H9 (cell line): ENCODE data around the gene MSMO1. TPM values are rescaled to one million over a fixed set of nuclear protein-coding genes. Genes with fewer than 3 reads are reported as not detected.

Experiments
- DNase-seq: peaks from one replicate; pipeline ENCODE4 v3.0.0-alpha.2; 2017
- H2AFZ ChIP-seq: one replicate; pipeline ENCODE4 v1.6.1; 2013; ENCODE audit warnings: mild to moderate bottlenecking, low read length, control low read depth, moderate library complexity
- H2AK5ac ChIP-seq: 2 replicates; pipeline ENCODE4 v1.6.1; 2013; ENCODE audit warnings: low read length, control low read depth, mixed read lengths; ENCODE audit not compliant: insufficient read length
- H2BK120ac ChIP-seq: one replicate; pipeline ENCODE4 v1.6.1; 2013; ENCODE audit warnings: low read depth, mild to moderate bottlenecking, low read length, control low read depth, inconsistent platforms; ENCODE audit not compliant: poor library complexity, severe bottlenecking
- H2BK12ac ChIP-seq: 2 replicates; pipeline ENCODE4 v1.6.1; 2013; ENCODE audit warnings: low read length, control low read depth, mixed read lengths, low read depth; ENCODE audit not compliant: insufficient read length
- H2BK15ac ChIP-seq: 2 replicates; pipeline ENCODE4 v1.6.1; 2013; ENCODE audit warnings: low read depth, low read length, control low read depth
- H2BK20ac ChIP-seq: one replicate; pipeline ENCODE4 v1.6.1; 2013; ENCODE audit warnings: low read depth, mild to moderate bottlenecking, low read length, control low read depth, inconsistent platforms; ENCODE audit not compliant: poor library complexity, severe bottlenecking
- H2BK5ac ChIP-seq: 2 replicates; pipeline ENCODE4 v1.6.1; 2013; ENCODE audit warnings: low read length, control low read depth, mixed read lengths; ENCODE audit not compliant: insufficient read length
- H3K14ac ChIP-seq: 2 replicates; pipeline ENCODE4 v1.6.1; 2013; ENCODE audit warnings: low read length, control low read depth; ENCODE audit not compliant: insufficient read depth
- H3K18ac ChIP-seq: 2 replicates; pipeline ENCODE4 v1.6.1; 2013; ENCODE audit warnings: low read depth, mild to moderate bottlenecking, mixed read lengths, low read length, control low read depth; ENCODE audit not compliant: insufficient read length
- H3K23ac ChIP-seq: 2 replicates; pipeline ENCODE4 v1.6.1; 2013; ENCODE audit warnings: low read length, control low read depth, mixed read lengths, low read depth; ENCODE audit not compliant: insufficient read length
- H3K23me2 ChIP-seq: 2 replicates; pipeline ENCODE4 v1.6.1; 2013; ENCODE audit warnings: low read depth, mild to moderate bottlenecking, mixed read lengths, low read length, control low read depth; ENCODE audit not compliant: insufficient read length, poor library complexity, severe bottlenecking
- H3K27ac ChIP-seq: 2 replicates; pipeline ENCODE4 v1.5.1; 2013; ENCODE audit warnings: low read length, control low read depth, mixed read lengths, low read depth; ENCODE audit not compliant: insufficient read length
- H3K27me3 ChIP-seq: 2 replicates; pipeline ENCODE4 v1.6.1; 2013; ENCODE audit warnings: low read length, control low read depth, inconsistent platforms; ENCODE audit not compliant: insufficient read depth
- H3K4ac ChIP-seq: 2 replicates; pipeline ENCODE4 v1.6.1; 2013; ENCODE audit warnings: low read depth, mild to moderate bottlenecking, control low read depth, inconsistent platforms, low read length, moderate library complexity
- H3K4me1 ChIP-seq: 2 replicates; pipeline ENCODE4 v1.6.1; 2013; ENCODE audit warnings: low read length, control low read depth, inconsistent platforms; ENCODE audit not compliant: insufficient read depth
- H3K4me2 ChIP-seq: 2 replicates; pipeline ENCODE4 v1.6.1; 2013; ENCODE audit warnings: low read length, control low read depth, mixed read lengths; ENCODE audit not compliant: insufficient read length, insufficient read depth
- H3K56ac ChIP-seq: 2 replicates; pipeline ENCODE4 v1.6.1; 2013; ENCODE audit warnings: low read depth, mild to moderate bottlenecking, mixed read lengths, low read length, control low read depth; ENCODE audit not compliant: insufficient read length
- H3K79me1 ChIP-seq: 2 replicates; pipeline ENCODE4 v1.6.1; 2013; ENCODE audit warnings: low read depth, mild to moderate bottlenecking, moderate library complexity, low read length, control low read depth, inconsistent platforms; ENCODE audit not compliant: insufficient read depth, poor library complexity, severe bottlenecking
- H3K79me2 ChIP-seq: 2 replicates; pipeline ENCODE4 v1.6.1; 2013; ENCODE audit warnings: low read length, control low read depth, inconsistent platforms; ENCODE audit not compliant: insufficient read depth
- H3K9ac ChIP-seq: 2 replicates; pipeline ENCODE4 v1.6.1; 2013; ENCODE audit warnings: low read length, control low read depth, mixed read lengths; ENCODE audit not compliant: insufficient read length; ENCODE audit errors: extremely low read depth
- H3K9me3 ChIP-seq: one replicate; pipeline ENCODE4 v1.6.1; 2013; ENCODE audit warnings: low read depth, low read length, inconsistent platforms; ENCODE audit not compliant: control insufficient read depth
- H3T11ph ChIP-seq: one replicate; pipeline ENCODE4 v1.6.1; 2013; ENCODE audit warnings: mild to moderate bottlenecking, low read length, control low read depth, inconsistent platforms
- H4K20me1 ChIP-seq: one replicate; pipeline ENCODE4 v1.6.1; 2013; ENCODE audit not compliant: control insufficient read depth, insufficient read length, insufficient read depth
- H4K5ac ChIP-seq: 2 replicates; pipeline ENCODE4 v1.6.1; 2013; ENCODE audit warnings: low read depth, mild to moderate bottlenecking, mixed read lengths, low read length, control low read depth; ENCODE audit not compliant: insufficient read length
- H4K8ac ChIP-seq: replicated peaks from 2 replicates; pipeline ENCODE4 v1.6.1; 2013; ENCODE audit warnings: low read length, control low read depth, mixed read lengths, low read depth; ENCODE audit not compliant: insufficient read length
- H4K91ac ChIP-seq: 2 replicates; pipeline ENCODE4 v1.6.1; 2013; ENCODE audit warnings: low read depth, mild to moderate bottlenecking, moderate library complexity, mixed read lengths, low read length, control low read depth; ENCODE audit not compliant: insufficient read length
- H3K27ac Mint-ChIP-seq, 3 experiments: 2 replicates in 2 of 3; 3 replicates in 1 of 3; pipeline ENCODE4 v1.8.0; 2020 to 2021; ENCODE audit warnings: mixed read lengths in 3 of 3, mild to moderate bottlenecking in 1 of 3, moderate library complexity in 1 of 3
- H3K27me3 Mint-ChIP-seq: 2 replicates; pipeline ENCODE4 v1.8.0; 2021; ENCODE audit warnings: low read depth, mild to moderate bottlenecking, moderate library complexity, mixed read lengths
- H3K36me3 Mint-ChIP-seq, 3 experiments: 2 replicates in 2 of 3; 3 replicates in 1 of 3; pipeline ENCODE4 v1.8.0; 2020 to 2021; ENCODE audit warnings: low read depth in 3 of 3, mixed read lengths in 3 of 3; ENCODE audit not compliant: insufficient read depth in 1 of 3
- H3K4me1 Mint-ChIP-seq, 2 experiments: 2 replicates each; pipeline ENCODE4 v1.8.0; 2020; ENCODE audit warnings: mixed read lengths in 2 of 2
- H3K4me3 Mint-ChIP-seq, 2 experiments: 2 replicates in 1 of 2; 3 replicates in 1 of 2; pipeline ENCODE4 v1.8.0; 2020 to 2021; ENCODE audit warnings: mild to moderate bottlenecking in 2 of 2, mixed read lengths in 2 of 2, moderate library complexity in 1 of 2
- H3K9me3 Mint-ChIP-seq, 2 experiments: 2 replicates in 1 of 2; 3 replicates in 1 of 2; pipeline ENCODE4 v1.8.0; 2020; ENCODE audit warnings: mild to moderate bottlenecking in 2 of 2, mixed read lengths in 2 of 2, moderate library complexity in 1 of 2
- CTCF ChIP-seq: fragments of 200-600 bp; sonication (generic); conservative IDR thresholded peaks from 3 replicates; pipeline ENCODE4 v1.8.0; 2021; ENCODE audit warnings: antibody characterized with exemption, mild to moderate bottlenecking
- WGBS: extraction: QIAGEN DNeasy Blood & Tissue Kit; methylation state at CpG from one replicate; pipeline ENCODE4 v1.1.7; 2013; ENCODE audit warnings: missing lambda C conversion rate, low lambda C conversion rate, mixed read lengths; ENCODE audit not compliant: insufficient read length; ENCODE audit errors: extremely low coverage; 5-methylcytosine and 5-hydroxymethylcytosine counted together
- total RNA-seq: library from RNA; stranded (reverse); gene quantifications from 2 replicates; pipeline ENCODE4 v1.2.1, GENCODE V29; 2021

The MSMO1 gene
- total RNA-seq, 1 experiment from 2014 or later, result 79.3 TPM

- Histone ChIP-seq H3K79me2 (no peaks in the 10 kb centered on the region), H3K27ac (no peak overlapping the region), H4K20me1 (no peaks in the 10 kb centered on the region), H2BK15ac (no peak overlapping the region), H4K8ac (no peak overlapping the region), H3K23ac (no peak overlapping the region), H4K5ac (no peak overlapping the region), H2BK120ac (no peak overlapping the region), H3K4ac (no peak overlapping the region), H3K4me1 (no peaks in the 10 kb centered on the region), H3K27me3 (no peaks in the 10 kb centered on the region), H3K18ac (no peak overlapping the region), H3K9ac (no peak overlapping the region), H3K14ac (no peak overlapping the region), H3K79me1 (no peaks in the 10 kb centered on the region), H3K23me2 (no peaks in the 10 kb centered on the region), H2AFZ (no peak overlapping the region), H3K4me2 (no peak overlapping the region), H2BK20ac (no peak overlapping the region), H2BK12ac (no peak overlapping the region), H2AK5ac (no peak overlapping the region), H3T11ph (no peak overlapping the region), H3K56ac (no peak overlapping the region), H3K9me3 (no peaks in the 10 kb centered on the region), H2BK5ac (no peak overlapping the region), H4K91ac (no peak overlapping the region)
- Mint-ChIP-seq H3K9me3 (no peaks in the 10 kb centered on the region), H3K27ac (no peak overlapping the region), H3K4me3 (no peak overlapping the region), H3K36me3 (peaks cover 3 to 13% (median 5%) of the 10 kb centered on the region in 3 experiments; a peak in 4 of 7 replicates), H3K4me1 (no peaks in the 10 kb centered on the region), H3K27me3 (no peaks in the 10 kb centered on the region)
- no CpG with 5 or more reads among the region's 1 CpG for WGBS
- no peak for DNase-seq
- no peak for TF ChIP-seq CTCF
Measured at GRCh38 chr4:165308166-165308565, 19.3 kb upstream of the MSMO1 start.
